Measurements from ENCODE around the gene MCTS1.

Gene MCTS1

GRCh38 chrX:120603707-120604360, at the start of gene MCTS1:
Gene MCTS1 (plus strand): TSS chrX:120604101. CDS start chrX:120604237, 136 bp downstream.
- Histone ChIP-seq H3K4me3 (ENCODE audit: low read length in 2 of 2) (peak within 1 kb of the TSS; percentile 60 to 84), H3K27me3 (ENCODE audit: control insufficient read depth in 2 of 2, insufficient read depth in 2 of 2, low read length in 2 of 2) (no peaks in the 10 kb centered on the region), H3K27ac (ENCODE audit: low read depth in 2 of 2, low read length in 2 of 2) (peak within 1 kb of the TSS; percentile 91 to 93), H3K36me3 (ENCODE audit: control insufficient read depth in 2 of 2, insufficient read depth in 2 of 2, low read length in 2 of 2) (peaks cover 0 to 3% of the 10 kb centered on the region in 2 donors), H3K9ac (ENCODE audit: low read depth in 1 of 2, low read length in 2 of 2) (peak within 1 kb of the TSS; percentile 78 to 79), H3K4me1 (ENCODE audit: control insufficient read depth in 2 of 2, insufficient read depth in 2 of 2, low read length in 2 of 2) (no peaks in the 10 kb centered on the region), H3K9me3 (ENCODE audit: control insufficient read depth in 2 of 2, low read length in 2 of 2) (no peaks in the 10 kb centered on the region)

GRCh38 chrX:120556251-120556650, 47.6 kb upstream of the MCTS1 start:
- Histone ChIP-seq H3K9me3 (ENCODE audit: control insufficient read depth in 2 of 2, low read length in 2 of 2) (no peaks in the 10 kb centered on the region), H3K36me3 (ENCODE audit: control insufficient read depth in 2 of 2, insufficient read depth in 2 of 2, low read length in 2 of 2) (peaks cover 0 to 2% of the 10 kb centered on the region in 2 donors), H3K4me1 (ENCODE audit: control insufficient read depth in 2 of 2, insufficient read depth in 2 of 2, low read length in 2 of 2) (no peaks in the 10 kb centered on the region), H3K4me3 (ENCODE audit: low read length in 2 of 2) (no peak overlapping the region), H3K27me3 (ENCODE audit: control insufficient read depth in 2 of 2, insufficient read depth in 2 of 2, low read length in 2 of 2) (no peaks in the 10 kb centered on the region), H3K27ac (ENCODE audit: low read depth in 2 of 2, low read length in 2 of 2) (no peak overlapping the region), H3K9ac (ENCODE audit: low read depth in 1 of 2, low read length in 2 of 2) (no peak overlapping the region)

- no peaks in the 10 kb centered on the region for H3K27me3 ChIP-seq (ENCODE audit: control insufficient read depth in 2 of 2, insufficient read depth in 2 of 2, low read length in 2 of 2)
- peaks cover 0 to 2% of the 10 kb centered on the region in 2 donors for H3K36me3 ChIP-seq (ENCODE audit: control insufficient read depth in 2 of 2, insufficient read depth in 2 of 2, low read length in 2 of 2)
- peak overlapping the region; percentile 97 to 99 for H3K27ac ChIP-seq (ENCODE audit: low read depth in 2 of 2, low read length in 2 of 2)
- H3K4me1 ChIP-seq (ENCODE audit: control insufficient read depth in 2 of 2, insufficient read depth in 2 of 2, low read length in 2 of 2) = peaks cover 0 to 5% of the 10 kb centered on the region in 2 donors
- peak overlapping the region; percentile 78 to 86 for H3K9ac ChIP-seq (ENCODE audit: low read depth in 1 of 2, low read length in 2 of 2)
- H3K9me3 ChIP-seq (ENCODE audit: control insufficient read depth in 2 of 2, low read length in 2 of 2) = no peaks in the 10 kb centered on the region
- peak overlapping the region; percentile 89 to 91 for H3K4me3 ChIP-seq (ENCODE audit: low read length in 2 of 2)
These were observed 44.1 kb upstream of the MCTS1 start for GRCh38 chrX:120559804-120560203.

GRCh38 chrX:120560405-120560841, 43.5 kb upstream of the MCTS1 start:
- Histone ChIP-seq H3K27ac (ENCODE audit: low read depth in 2 of 2, low read length in 2 of 2) (peak overlapping the region; percentile 97 to 99), H3K4me1 (ENCODE audit: control insufficient read depth in 2 of 2, insufficient read depth in 2 of 2, low read length in 2 of 2) (peaks cover 0 to 5% of the 10 kb centered on the region in 2 donors), H3K27me3 (ENCODE audit: control insufficient read depth in 2 of 2, insufficient read depth in 2 of 2, low read length in 2 of 2) (no peaks in the 10 kb centered on the region), H3K36me3 (ENCODE audit: control insufficient read depth in 2 of 2, insufficient read depth in 2 of 2, low read length in 2 of 2) (peaks cover 0 to 2% of the 10 kb centered on the region in 2 donors), H3K9me3 (ENCODE audit: control insufficient read depth in 2 of 2, low read length in 2 of 2) (no peaks in the 10 kb centered on the region), H3K4me3 (ENCODE audit: low read length in 2 of 2) (peak overlapping the region; percentile 89 to 91), H3K9ac (ENCODE audit: low read depth in 1 of 2, low read length in 2 of 2) (peak overlapping the region; percentile 78 to 86)

- peaks cover 0 to 5% of the 10 kb centered on the region in 2 donors for H3K4me1 ChIP-seq (ENCODE audit: control insufficient read depth in 2 of 2, insufficient read depth in 2 of 2, low read length in 2 of 2)
- H3K9me3 ChIP-seq (ENCODE audit: control insufficient read depth in 2 of 2, low read length in 2 of 2) = no peaks in the 10 kb centered on the region
- H3K9ac ChIP-seq (ENCODE audit: low read depth in 1 of 2, low read length in 2 of 2) = peak within 1 kb of the TSS; percentile 78 to 86
These were observed 42.9 kb upstream of the MCTS1 start, which contains the start of gene CUL4B for GRCh38 chrX:120560842-120561633. Gene CUL4B (minus strand): TSS chrX:120560962. CDS start chrX:120560638, 324 bp downstream.

GRCh38 chrX:120561634-120562568, 42.0 kb upstream of the MCTS1 start:
- Histone ChIP-seq H3K36me3 (ENCODE audit: control insufficient read depth in 2 of 2, insufficient read depth in 2 of 2, low read length in 2 of 2) (no peaks in the 10 kb centered on the region), H3K27ac (ENCODE audit: low read depth in 2 of 2, low read length in 2 of 2) (peak overlapping the region; percentile 97 to 99), H3K4me1 (ENCODE audit: control insufficient read depth in 2 of 2, insufficient read depth in 2 of 2, low read length in 2 of 2) (peaks cover 0 to 5% of the 10 kb centered on the region in 2 donors), H3K27me3 (ENCODE audit: control insufficient read depth in 2 of 2, insufficient read depth in 2 of 2, low read length in 2 of 2) (no peaks in the 10 kb centered on the region), H3K9ac (ENCODE audit: low read depth in 1 of 2, low read length in 2 of 2) (peak overlapping the region; percentile 66 to 71), H3K9me3 (ENCODE audit: control insufficient read depth in 2 of 2, low read length in 2 of 2) (no peaks in the 10 kb centered on the region), H3K4me3 (ENCODE audit: low read length in 2 of 2) (peak overlapping the region; percentile 74 to 79)

More at GRCh38 chrX:120560842-120561633, 42.9 kb upstream of the MCTS1 start, which contains the start of gene CUL4B:
- H3K27ac ChIP-seq (ENCODE audit: low read depth in 2 of 2, low read length in 2 of 2) = peak within 1 kb of the TSS; percentile 97 to 99
- H3K27me3 ChIP-seq (ENCODE audit: control insufficient read depth in 2 of 2, insufficient read depth in 2 of 2, low read length in 2 of 2) = no peaks in the 10 kb centered on the region
- H3K4me3 ChIP-seq (ENCODE audit: low read length in 2 of 2) = peak within 1 kb of the TSS; percentile 89 to 91
- H3K36me3 ChIP-seq (ENCODE audit: control insufficient read depth in 2 of 2, insufficient read depth in 2 of 2, low read length in 2 of 2) = peaks cover 0 to 1% of the 10 kb centered on the region in 2 donors

GRCh38 chrX:120562569-120562926, 41.4 kb upstream of the MCTS1 start:
- H3K27ac ChIP-seq (ENCODE audit: low read depth in 2 of 2, low read length in 2 of 2) = peak overlapping the region; percentile 30 to 97
- H3K9ac ChIP-seq (ENCODE audit: low read depth in 1 of 2, low read length in 2 of 2) = no peak overlapping the region
- no peaks in the 10 kb centered on the region for H3K36me3 ChIP-seq (ENCODE audit: control insufficient read depth in 2 of 2, insufficient read depth in 2 of 2, low read length in 2 of 2)
- H3K4me3 ChIP-seq (ENCODE audit: low read length in 2 of 2) = no peak overlapping the region
- no peaks in the 10 kb centered on the region for H3K9me3 ChIP-seq (ENCODE audit: control insufficient read depth in 2 of 2, low read length in 2 of 2)
- no peaks in the 10 kb centered on the region for H3K27me3 ChIP-seq (ENCODE audit: control insufficient read depth in 2 of 2, insufficient read depth in 2 of 2, low read length in 2 of 2)
- H3K4me1 ChIP-seq (ENCODE audit: control insufficient read depth in 2 of 2, insufficient read depth in 2 of 2, low read length in 2 of 2) = peaks cover 0 to 5% of the 10 kb centered on the region in 2 donors

GRCh38 chrX:120564925-120565324, 39.0 kb upstream of the MCTS1 start:
- Histone ChIP-seq H3K27ac (ENCODE audit: low read depth in 2 of 2, low read length in 2 of 2) (no peak overlapping the region), H3K27me3 (ENCODE audit: control insufficient read depth in 2 of 2, insufficient read depth in 2 of 2, low read length in 2 of 2) (no peaks in the 10 kb centered on the region), H3K4me3 (ENCODE audit: low read length in 2 of 2) (no peak overlapping the region), H3K36me3 (ENCODE audit: control insufficient read depth in 2 of 2, insufficient read depth in 2 of 2, low read length in 2 of 2) (no peaks in the 10 kb centered on the region), H3K4me1 (ENCODE audit: control insufficient read depth in 2 of 2, insufficient read depth in 2 of 2, low read length in 2 of 2) (peaks cover 0 to 10% of the 10 kb centered on the region in 2 donors), H3K9me3 (ENCODE audit: control insufficient read depth in 2 of 2, low read length in 2 of 2) (no peaks in the 10 kb centered on the region), H3K9ac (ENCODE audit: low read depth in 1 of 2, low read length in 2 of 2) (no peak overlapping the region)

GRCh38 chrX:120566817-120567216, 37.1 kb upstream of the MCTS1 start:
- H3K9me3 ChIP-seq (ENCODE audit: control insufficient read depth in 2 of 2, low read length in 2 of 2) = no peaks in the 10 kb centered on the region
- peaks cover 0 to 10% of the 10 kb centered on the region in 2 donors for H3K4me1 ChIP-seq (ENCODE audit: control insufficient read depth in 2 of 2, insufficient read depth in 2 of 2, low read length in 2 of 2)
- no peak overlapping the region for H3K27ac ChIP-seq (ENCODE audit: low read depth in 2 of 2, low read length in 2 of 2)
- no peaks in the 10 kb centered on the region for H3K36me3 ChIP-seq (ENCODE audit: control insufficient read depth in 2 of 2, insufficient read depth in 2 of 2, low read length in 2 of 2)
- peaks cover 0 to 3% of the 10 kb centered on the region in 2 donors for H3K27me3 ChIP-seq (ENCODE audit: control insufficient read depth in 2 of 2, insufficient read depth in 2 of 2, low read length in 2 of 2)
- no peak overlapping the region for H3K4me3 ChIP-seq (ENCODE audit: low read length in 2 of 2)
- H3K9ac ChIP-seq (ENCODE audit: low read depth in 1 of 2, low read length in 2 of 2) = no peak overlapping the region

Data from mucosa of rectum (tissue), 2 donors.